ENCODE data around the gene ADAMTSL1.

ADAMTSL1 gene

GRCh38 chr9:18448101-18448500 is 25.9 kb upstream of the ADAMTSL1 start:
- TF ChIP-seq, protein P1, sequence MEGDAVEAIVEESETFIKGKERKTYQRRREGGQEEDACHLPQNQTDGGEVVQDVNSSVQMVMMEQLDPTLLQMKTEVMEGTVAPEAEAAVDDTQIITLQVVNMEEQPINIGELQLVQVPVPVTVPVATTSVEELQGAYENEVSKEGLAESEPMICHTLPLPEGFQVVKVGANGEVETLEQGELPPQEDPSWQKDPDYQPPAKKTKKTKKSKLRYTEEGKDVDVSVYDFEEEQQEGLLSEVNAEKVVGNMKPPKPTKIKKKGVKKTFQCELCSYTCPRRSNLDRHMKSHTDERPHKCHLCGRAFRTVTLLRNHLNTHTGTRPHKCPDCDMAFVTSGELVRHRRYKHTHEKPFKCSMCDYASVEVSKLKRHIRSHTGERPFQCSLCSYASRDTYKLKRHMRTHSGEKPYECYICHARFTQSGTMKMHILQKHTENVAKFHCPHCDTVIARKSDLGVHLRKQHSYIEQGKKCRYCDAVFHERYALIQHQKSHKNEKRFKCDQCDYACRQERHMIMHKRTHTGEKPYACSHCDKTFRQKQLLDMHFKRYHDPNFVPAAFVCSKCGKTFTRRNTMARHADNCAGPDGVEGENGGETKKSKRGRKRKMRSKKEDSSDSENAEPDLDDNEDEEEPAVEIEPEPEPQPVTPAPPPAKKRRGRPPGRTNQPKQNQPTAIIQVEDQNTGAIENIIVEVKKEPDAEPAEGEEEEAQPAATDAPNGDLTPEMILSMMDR (IDR thresholded peaks at IDR 0.05): no peak
- Histone ChIP-seq H3K27ac (no peak overlapping the region), H3K4me3 (no peak overlapping the region)
- DNase-seq (ENCODE audit: low spot score): no peak

GRCh38 chr9:18451406-18451805 is 22.5 kb upstream of the ADAMTSL1 start:
- H3K27ac ChIP-seq: no peak overlapping the region
- no peak for DNase-seq (ENCODE audit: low spot score)
- H3K4me3 ChIP-seq: no peak overlapping the region
- TF ChIP-seq, protein P1 (IDR thresholded peaks at IDR 0.05): no peak

DNA sequence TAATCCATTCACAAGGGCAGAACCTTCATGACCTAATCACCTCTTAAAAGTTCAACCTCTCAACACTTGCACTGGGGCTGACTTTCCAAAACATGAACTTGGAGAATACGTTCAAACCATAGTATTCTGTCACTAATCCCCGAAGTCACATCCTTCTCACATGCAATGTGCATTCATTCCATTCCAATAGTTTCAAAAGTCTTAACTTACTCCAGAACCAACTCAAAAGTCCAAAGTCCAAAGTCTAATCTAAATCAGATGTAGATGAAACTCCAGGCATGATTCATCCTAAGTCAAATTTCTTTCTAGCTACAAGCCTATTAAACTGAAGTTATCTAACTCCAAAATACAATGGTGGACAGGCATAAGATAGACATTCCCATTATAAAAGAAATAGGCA is 21.7 kb upstream of the ADAMTSL1 start:
- DNase-seq (ENCODE audit: low spot score): no peak
- Histone ChIP-seq H3K4me3 (no peak overlapping the region), H3K27ac (no peak overlapping the region)
- TF ChIP-seq, protein P1 (IDR thresholded peaks at IDR 0.05): no peak

DNA sequence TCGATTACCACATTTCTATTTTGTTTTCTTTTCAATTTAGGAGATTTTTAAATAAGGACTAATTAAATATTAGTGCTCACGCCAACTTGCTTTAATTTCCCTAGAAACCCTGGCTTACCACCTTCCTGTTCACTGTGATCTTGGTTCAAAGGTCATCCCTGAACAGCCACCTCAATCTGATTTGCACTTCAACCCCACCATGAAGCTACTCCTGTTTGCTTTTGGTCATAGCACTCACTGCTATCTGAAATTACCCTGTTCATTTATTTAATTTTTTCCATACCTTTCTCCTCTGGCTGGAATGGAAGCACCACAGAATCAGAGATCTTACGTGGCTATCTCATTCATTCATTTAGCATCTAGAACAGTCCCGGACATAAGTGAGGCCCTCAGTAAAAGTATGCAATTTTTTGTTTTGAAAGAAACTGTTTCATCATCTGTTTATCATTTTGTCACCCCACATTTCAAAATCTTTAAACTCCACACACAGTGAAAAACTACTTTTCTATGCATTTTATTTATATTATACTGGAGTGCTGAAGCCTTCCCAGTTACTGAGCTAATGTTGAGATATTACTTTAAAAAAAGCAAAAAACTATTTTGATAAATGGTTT is 17.2 kb upstream of the ADAMTSL1 start:
- Histone ChIP-seq H3K4me3 (no peak overlapping the region), H3K27ac (no peak overlapping the region)
- TF ChIP-seq, protein P1 (IDR thresholded peaks at IDR 0.05): no peak
- no peak for DNase-seq (ENCODE audit: low spot score)

DNA sequence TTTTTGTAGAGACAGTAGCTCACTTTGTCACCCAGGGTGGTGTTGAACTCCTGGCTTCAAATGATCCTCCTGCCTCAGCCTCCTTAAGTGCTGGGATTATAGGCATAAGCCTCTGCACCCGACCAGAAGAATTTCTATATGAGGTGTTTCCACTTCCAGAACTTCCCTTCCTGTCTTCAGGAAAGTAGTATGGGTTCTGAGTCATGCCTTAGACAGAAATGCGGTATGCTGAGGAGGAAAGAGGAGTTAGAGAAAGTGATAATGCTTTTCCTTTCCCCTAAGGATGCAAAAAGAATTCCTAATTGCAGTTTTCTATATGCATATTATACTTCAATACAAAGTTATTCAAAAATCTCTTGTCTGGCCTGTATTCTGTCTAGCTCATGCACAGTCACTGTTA is 16.4 kb upstream of the ADAMTSL1 start:
- TF ChIP-seq, protein P1 (IDR thresholded peaks at IDR 0.05): no peak
- H3K27ac ChIP-seq: no peak overlapping the region

GRCh38 chr9:18459962-18460584 is 13.9 kb upstream of the ADAMTSL1 start:
- DNase-seq (ENCODE audit: low spot score): no peak
- Histone ChIP-seq H3K27ac (peak overlapping the region in 1 of 2 donors; percentile 31), H3K4me3 (no peak overlapping the region)
- TF ChIP-seq, protein P1 (IDR thresholded peaks at IDR 0.05): no peak

More for the DNA sequence above, 16.4 kb upstream of the ADAMTSL1 start:
- DNase-seq (ENCODE audit: low spot score): no peak
- H3K4me3 ChIP-seq: no peak overlapping the region

GRCh38 chr9:18461496-18461895 is 12.5 kb upstream of the ADAMTSL1 start:
- TF ChIP-seq, protein P1 (IDR thresholded peaks at IDR 0.05): no peak

More at GRCh38 chr9:18461496-18461895, 12.5 kb upstream of the ADAMTSL1 start:
- no peak overlapping the region for H3K27ac ChIP-seq
- no peak for DNase-seq (ENCODE audit: low spot score)
- H3K4me3 ChIP-seq: no peak overlapping the region

All from coronary artery (tissue), 2 donors.